Endodermal cell (in vitro differentiated cells): ENCODE measurements around the gene ACBD5. TPM values are rescaled to one million over a fixed set of nuclear protein-coding genes. Genes with fewer than 3 reads are reported as not detected.

Experiments
- DNase-seq: peaks from one replicate; pipeline ENCODE4 v3.0.0-alpha.2; 2017
- H3K27ac ChIP-seq: 2 replicates; pipeline ENCODE4 v1.5.1; 2013; ENCODE audit warnings: mild to moderate bottlenecking, low read depth, low read length, moderate library complexity
- H3K27me3 ChIP-seq: 2 replicates; pipeline ENCODE4 v1.6.1; 2013; ENCODE audit warnings: mild to moderate bottlenecking, low read length, moderate library complexity; ENCODE audit not compliant: insufficient read depth, control insufficient read depth, poor library complexity, severe bottlenecking
- H3K36me3 ChIP-seq: 2 replicates; pipeline ENCODE4 v1.7.0; 2013; ENCODE audit warnings: mild to moderate bottlenecking, low read length, moderate library complexity; ENCODE audit not compliant: control insufficient read depth, insufficient read depth
- H3K4me1 ChIP-seq: one replicate; pipeline ENCODE4 v1.7.0; 2013; ENCODE audit warnings: low read length; ENCODE audit not compliant: control insufficient read depth, insufficient read depth
- H3K4me3 ChIP-seq: 2 replicates; pipeline ENCODE4 v1.5.1; 2013; ENCODE audit warnings: mild to moderate bottlenecking, low read length, moderate library complexity
- H3K9ac ChIP-seq: 2 replicates; pipeline ENCODE4 v1.6.1; 2013; ENCODE audit warnings: mild to moderate bottlenecking, low read length, moderate library complexity; ENCODE audit not compliant: poor library complexity, severe bottlenecking; ENCODE audit errors: extremely low read depth
- H3K9me3 ChIP-seq: 2 replicates; pipeline ENCODE4 v1.6.1; 2013; ENCODE audit warnings: mild to moderate bottlenecking, low read length, moderate library complexity; ENCODE audit not compliant: control insufficient read depth
- H3K27ac Mint-ChIP-seq: 2 replicates; pipeline ENCODE4 v1.8.0; 2020; ENCODE audit warnings: mixed read lengths
- H3K27me3 Mint-ChIP-seq: 2 replicates; pipeline ENCODE4 v1.8.0; 2021; ENCODE audit warnings: mild to moderate bottlenecking, mixed read lengths; ENCODE audit not compliant: insufficient read depth
- H3K36me3 Mint-ChIP-seq: 2 replicates; pipeline ENCODE4 v1.8.0; 2020; ENCODE audit warnings: low read depth, mixed read lengths
- H3K4me1 Mint-ChIP-seq: 2 replicates; pipeline ENCODE4 v1.8.0; 2020; ENCODE audit warnings: mixed read lengths
- H3K4me3 Mint-ChIP-seq: 2 replicates; pipeline ENCODE4 v1.8.0; 2020; ENCODE audit warnings: mild to moderate bottlenecking, moderate library complexity, mixed read lengths
- H3K9me3 Mint-ChIP-seq: 2 replicates; pipeline ENCODE4 v1.8.0; 2020; ENCODE audit warnings: mild to moderate bottlenecking, mixed read lengths
- WGBS, 2 experiments: methylation state at CpG; one replicate each; pipeline versions ENCODE4 v1.1.5 to v1.1.7; 2013; ENCODE audit warnings: missing lambda C conversion rate in 2 of 2, mixed read lengths in 1 of 2; ENCODE audit not compliant: insufficient coverage in 1 of 2, insufficient read length in 1 of 2; 5-methylcytosine and 5-hydroxymethylcytosine counted together
- total RNA-seq, 2 donors: library from RNA; stranded (reverse); fragmentation: NEBNext Ultra II Directional in 1 of 2; extraction: Animal tissue kit (Norgen Biotek cat#: 25700) in 1 of 2; gene quantifications; 2 replicates in 1 of 2; 3 replicates in 1 of 2; pipeline ENCODE4 v1.2.1, GENCODE V29; 2021
- TF ChIP-seq, protein P1 (sequence below): fragments of 200-600 bp; sonication (generic); conservative IDR thresholded peaks from 2 replicates; pipeline ENCODE4 v1.5.0; 2021; ENCODE audit warnings: antibody characterized with exemption, mild to moderate bottlenecking

Gene ACBD5
- total RNA-seq, 2 donors from 2014 or later, result 13.7 to 20.7 TPM

DNA sequence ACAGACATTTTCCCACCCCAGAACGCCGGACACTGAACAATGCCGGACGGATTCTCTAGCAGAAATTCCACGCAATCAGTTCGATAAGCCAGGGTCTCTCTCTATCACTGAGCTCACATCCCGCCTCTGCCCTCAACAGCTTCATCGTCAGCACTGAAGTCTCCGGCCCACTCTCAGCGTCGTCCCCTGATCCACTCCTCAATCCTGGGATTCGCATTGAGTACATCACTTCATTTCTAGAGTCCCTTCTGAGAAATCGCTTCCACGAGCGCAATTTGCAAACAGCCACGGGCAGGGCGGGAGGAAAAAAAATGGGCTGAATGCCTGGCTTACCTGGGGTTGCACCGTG, 86.8 kb downstream of the ACBD5 start:
- H3K4me3 Mint-ChIP-seq, result peak overlapping the region; percentile 100
- H3K27me3 Mint-ChIP-seq, result no peaks in the 10 kb centered on the region
- H3K9me3 ChIP-seq, result no peaks in the 10 kb centered on the region
- no peaks in the 10 kb centered on the region for H3K9me3 Mint-ChIP-seq
- H3K4me1 Mint-ChIP-seq, result peaks cover 19% of the 10 kb centered on the region
- WGBS, 2 experiments, result 0% methylated on average over 14 to 18 of the region's 18 CpGs
- peak overlapping the region; percentile 98 for H3K4me3 ChIP-seq
- peak overlapping the region; percentile 96 for H3K27ac ChIP-seq
- peaks cover 35% of the 10 kb centered on the region for H3K36me3 Mint-ChIP-seq
- peak overlapping the region; percentile 97 for H3K9ac ChIP-seq
- TF ChIP-seq, protein P1, sequence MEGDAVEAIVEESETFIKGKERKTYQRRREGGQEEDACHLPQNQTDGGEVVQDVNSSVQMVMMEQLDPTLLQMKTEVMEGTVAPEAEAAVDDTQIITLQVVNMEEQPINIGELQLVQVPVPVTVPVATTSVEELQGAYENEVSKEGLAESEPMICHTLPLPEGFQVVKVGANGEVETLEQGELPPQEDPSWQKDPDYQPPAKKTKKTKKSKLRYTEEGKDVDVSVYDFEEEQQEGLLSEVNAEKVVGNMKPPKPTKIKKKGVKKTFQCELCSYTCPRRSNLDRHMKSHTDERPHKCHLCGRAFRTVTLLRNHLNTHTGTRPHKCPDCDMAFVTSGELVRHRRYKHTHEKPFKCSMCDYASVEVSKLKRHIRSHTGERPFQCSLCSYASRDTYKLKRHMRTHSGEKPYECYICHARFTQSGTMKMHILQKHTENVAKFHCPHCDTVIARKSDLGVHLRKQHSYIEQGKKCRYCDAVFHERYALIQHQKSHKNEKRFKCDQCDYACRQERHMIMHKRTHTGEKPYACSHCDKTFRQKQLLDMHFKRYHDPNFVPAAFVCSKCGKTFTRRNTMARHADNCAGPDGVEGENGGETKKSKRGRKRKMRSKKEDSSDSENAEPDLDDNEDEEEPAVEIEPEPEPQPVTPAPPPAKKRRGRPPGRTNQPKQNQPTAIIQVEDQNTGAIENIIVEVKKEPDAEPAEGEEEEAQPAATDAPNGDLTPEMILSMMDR, result no peak
- H3K36me3 ChIP-seq, result peaks cover 25% of the 10 kb centered on the region
- no peak for DNase-seq
- H3K27ac Mint-ChIP-seq, result peak overlapping the region; percentile 100
- no peaks in the 10 kb centered on the region for H3K27me3 ChIP-seq
- no peaks in the 10 kb centered on the region for H3K4me1 ChIP-seq

DNA sequence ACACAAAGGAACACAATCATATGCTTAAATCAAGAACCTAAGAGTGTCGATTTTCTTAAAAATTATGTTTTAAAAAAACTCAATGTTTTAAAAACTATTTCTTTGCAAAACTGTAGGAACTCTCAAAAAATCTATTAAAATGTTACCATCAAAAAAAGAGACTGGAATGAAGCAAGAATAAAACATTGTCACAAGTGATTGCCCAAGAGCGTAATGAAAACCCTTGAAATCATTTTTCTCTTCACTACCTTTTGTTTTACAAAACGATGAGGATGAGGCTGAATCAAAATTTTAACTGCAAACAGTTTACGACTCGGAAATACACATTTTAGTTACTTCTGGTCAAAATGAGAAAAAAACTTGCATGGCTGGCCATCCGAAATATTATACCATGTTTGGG, 87.3 kb downstream of the ACBD5 start:
- H3K4me1 Mint-ChIP-seq, result peaks cover 19% of the 10 kb centered on the region
- 0 to 1% methylated on average over 5 to 6 of the region's 6 CpGs for WGBS, 2 experiments
- H3K27me3 Mint-ChIP-seq, result no peaks in the 10 kb centered on the region

DNA sequence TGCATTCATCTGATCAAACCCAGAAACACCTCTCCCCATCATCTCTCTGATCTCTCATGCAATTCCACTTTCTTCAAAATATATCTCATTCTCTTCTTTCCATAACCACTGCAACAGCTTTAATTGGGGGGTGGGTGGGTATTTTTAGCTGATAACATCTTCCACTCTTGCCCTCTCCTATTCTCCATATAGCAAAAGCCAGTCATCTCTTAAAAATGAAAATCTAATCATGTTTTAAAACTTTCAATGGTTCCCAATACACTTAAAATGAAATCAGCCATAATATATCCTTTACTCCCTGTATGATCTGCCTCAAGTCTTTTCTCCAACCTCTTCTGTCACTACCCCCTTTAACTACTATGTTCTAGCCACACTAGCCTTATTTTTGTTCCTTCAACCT, 87.9 kb downstream of the ACBD5 start:
- Histone ChIP-seq H3K9me3 (no peaks in the 10 kb centered on the region), H3K27me3 (no peaks in the 10 kb centered on the region), H3K36me3 (peaks cover 29% of the 10 kb centered on the region), H3K9ac (peak overlapping the region; percentile 97), H3K4me1 (no peaks in the 10 kb centered on the region), H3K4me3 (peak overlapping the region; percentile 98), H3K27ac (no peak overlapping the region)
- no peak overlapping the region for H3K27ac Mint-ChIP-seq
- H3K27me3 Mint-ChIP-seq, result no peaks in the 10 kb centered on the region
- no peaks in the 10 kb centered on the region for H3K9me3 Mint-ChIP-seq
- no peak for DNase-seq
- H3K36me3 Mint-ChIP-seq, result peaks cover 34% of the 10 kb centered on the region
- TF ChIP-seq, protein P1, result no peak
- H3K4me1 Mint-ChIP-seq, result peaks cover 19% of the 10 kb centered on the region
- peak overlapping the region; percentile 100 for H3K4me3 Mint-ChIP-seq

More for the DNA sequence above, 87.3 kb downstream of the ACBD5 start:
- Histone ChIP-seq H3K27ac (no peak overlapping the region), H3K36me3 (peaks cover 25% of the 10 kb centered on the region), H3K9me3 (no peaks in the 10 kb centered on the region), H3K4me3 (peak overlapping the region; percentile 98), H3K27me3 (no peaks in the 10 kb centered on the region), H3K4me1 (no peaks in the 10 kb centered on the region), H3K9ac (peak overlapping the region; percentile 97)
- no peak for DNase-seq
- H3K9me3 Mint-ChIP-seq, result no peaks in the 10 kb centered on the region
- peak overlapping the region; percentile 100 for H3K4me3 Mint-ChIP-seq
- H3K27ac Mint-ChIP-seq, result peak overlapping the region; percentile 100
- TF ChIP-seq, protein P1, result no peak
- peaks cover 33% of the 10 kb centered on the region for H3K36me3 Mint-ChIP-seq
